ENCODE results near the gene MAGED1. TPM values are rescaled to one million over a fixed set of nuclear protein-coding genes. Genes with fewer than 3 reads are reported as not detected.

Gene MAGED1
- total and polyA plus RNA-seq, 2 donors (not counting 1 experiment from before 2014, with no cell fraction given): 72.0 to 390 TPM

- H3K79me2 ChIP-seq (ENCODE audit: control insufficient read depth, insufficient read depth, low read length): no peaks in the 10 kb centered on the region
- TF ChIP-seq, protein P1, sequence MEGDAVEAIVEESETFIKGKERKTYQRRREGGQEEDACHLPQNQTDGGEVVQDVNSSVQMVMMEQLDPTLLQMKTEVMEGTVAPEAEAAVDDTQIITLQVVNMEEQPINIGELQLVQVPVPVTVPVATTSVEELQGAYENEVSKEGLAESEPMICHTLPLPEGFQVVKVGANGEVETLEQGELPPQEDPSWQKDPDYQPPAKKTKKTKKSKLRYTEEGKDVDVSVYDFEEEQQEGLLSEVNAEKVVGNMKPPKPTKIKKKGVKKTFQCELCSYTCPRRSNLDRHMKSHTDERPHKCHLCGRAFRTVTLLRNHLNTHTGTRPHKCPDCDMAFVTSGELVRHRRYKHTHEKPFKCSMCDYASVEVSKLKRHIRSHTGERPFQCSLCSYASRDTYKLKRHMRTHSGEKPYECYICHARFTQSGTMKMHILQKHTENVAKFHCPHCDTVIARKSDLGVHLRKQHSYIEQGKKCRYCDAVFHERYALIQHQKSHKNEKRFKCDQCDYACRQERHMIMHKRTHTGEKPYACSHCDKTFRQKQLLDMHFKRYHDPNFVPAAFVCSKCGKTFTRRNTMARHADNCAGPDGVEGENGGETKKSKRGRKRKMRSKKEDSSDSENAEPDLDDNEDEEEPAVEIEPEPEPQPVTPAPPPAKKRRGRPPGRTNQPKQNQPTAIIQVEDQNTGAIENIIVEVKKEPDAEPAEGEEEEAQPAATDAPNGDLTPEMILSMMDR (conservative IDR thresholded peaks at IDR 0.05 in 1 of 2, IDR thresholded peaks at IDR 0.05 in 1 of 2; ENCODE audit: low read depth in 1 of 2, low read length in 2 of 2): no peak
- TF ChIP-seq EZH2 (IDR thresholded peaks at IDR 0.05; ENCODE audit: low read length, missing control alignments): no peak
- no peaks in the 10 kb centered on the region for H4K20me1 ChIP-seq (ENCODE audit: control insufficient read depth, extremely low read depth, insufficient read depth, low read length)
- no peaks in the 10 kb centered on the region for H3K36me3 ChIP-seq (ENCODE audit: control insufficient read depth, insufficient read depth, low read length)
- H3K27me3 ChIP-seq (ENCODE audit: control insufficient read depth, insufficient read depth, low read length): no peaks in the 10 kb centered on the region
- H3K4me2 ChIP-seq (ENCODE audit: extremely low read depth, insufficient read depth, low read length): no peak overlapping the region
- no peak overlapping the region for H3K27ac ChIP-seq (ENCODE audit: insufficient read depth, low read length)
- no peak overlapping the region for H2AFZ ChIP-seq (ENCODE audit: low read length)
- no peaks in the 10 kb centered on the region for H3K9me3 ChIP-seq (ENCODE audit: control insufficient read depth, insufficient read depth, low read depth, low read length)
- no peak for DNase-seq (ENCODE audit: low read depth in 2 of 2)
- no peak overlapping the region for H3K4me3 ChIP-seq (replicated peaks in 1 of 4; ENCODE audit: control extremely low read depth in 1 of 4, insufficient read depth in 1 of 4, low read depth in 3 of 4, low read length in 4 of 4)
- no peaks in the 10 kb centered on the region for H3K4me1 ChIP-seq (ENCODE audit: control insufficient read depth, extremely low read depth, insufficient read depth, low read length)
- H3K9ac ChIP-seq (ENCODE audit: insufficient read depth, low read length): no peak overlapping the region
These were observed 23.1 kb upstream of the MAGED1 start for GRCh38 chrX:51870354-51870753.

- Histone ChIP-seq H3K9me3 (ENCODE audit: control insufficient read depth, insufficient read depth, low read depth, low read length) (no peaks in the 10 kb centered on the region), H3K4me3 (replicated peaks in 1 of 4; ENCODE audit: control extremely low read depth in 1 of 4, insufficient read depth in 1 of 4, low read depth in 3 of 4, low read length in 4 of 4) (no peak overlapping the region), H2AFZ (ENCODE audit: low read length) (no peak overlapping the region), H3K27me3 (ENCODE audit: control insufficient read depth, insufficient read depth, low read length) (no peaks in the 10 kb centered on the region), H3K27ac (ENCODE audit: insufficient read depth, low read length) (no peak overlapping the region), H3K4me1 (ENCODE audit: control insufficient read depth, extremely low read depth, insufficient read depth, low read length) (no peaks in the 10 kb centered on the region), H4K20me1 (ENCODE audit: control insufficient read depth, extremely low read depth, insufficient read depth, low read length) (no peaks in the 10 kb centered on the region), H3K9ac (ENCODE audit: insufficient read depth, low read length) (no peak overlapping the region), H3K4me2 (ENCODE audit: extremely low read depth, insufficient read depth, low read length) (no peak overlapping the region), H3K79me2 (ENCODE audit: control insufficient read depth, insufficient read depth, low read length) (no peaks in the 10 kb centered on the region), H3K36me3 (ENCODE audit: control insufficient read depth, insufficient read depth, low read length) (no peaks in the 10 kb centered on the region)
- no peak for TF ChIP-seq EZH2 (IDR thresholded peaks at IDR 0.05; ENCODE audit: low read length, missing control alignments)
- TF ChIP-seq, protein P1 (conservative IDR thresholded peaks at IDR 0.05 in 1 of 2, IDR thresholded peaks at IDR 0.05 in 1 of 2; ENCODE audit: low read depth in 1 of 2, low read length in 2 of 2): no peak
- DNase-seq (ENCODE audit: low read depth in 2 of 2): no peak
These were observed 19.3 kb upstream of the MAGED1 start for GRCh38 chrX:51874123-51874522.

DNA sequence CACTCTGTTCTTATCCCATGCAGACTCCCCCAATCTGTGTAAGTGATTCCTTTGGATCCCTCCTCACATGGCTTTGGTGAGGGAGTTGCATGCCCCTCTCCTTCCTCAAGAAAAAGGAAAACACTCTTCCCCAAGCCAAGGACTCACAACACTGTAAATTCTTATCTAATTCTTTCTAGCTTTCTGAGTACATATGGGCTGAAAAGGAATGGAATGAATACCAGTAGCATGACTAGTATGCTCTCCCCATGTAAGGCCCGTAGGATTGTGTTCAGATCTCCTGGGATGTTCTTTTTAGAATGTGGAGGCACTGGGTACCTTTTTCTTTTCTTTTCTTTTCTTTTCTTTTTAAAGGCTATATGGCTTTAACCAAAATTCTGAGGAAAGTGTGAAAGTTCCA lies 17.0 kb upstream of the MAGED1 start:
- no peak overlapping the region for H3K9ac ChIP-seq (ENCODE audit: insufficient read depth, low read length)
- H3K36me3 ChIP-seq (ENCODE audit: control insufficient read depth, insufficient read depth, low read length): no peaks in the 10 kb centered on the region
- TF ChIP-seq, protein P1 (conservative IDR thresholded peaks at IDR 0.05 in 1 of 2, IDR thresholded peaks at IDR 0.05 in 1 of 2; ENCODE audit: low read depth in 1 of 2, low read length in 2 of 2): no peak
- TF ChIP-seq EZH2 (IDR thresholded peaks at IDR 0.05; ENCODE audit: low read length, missing control alignments): no peak
- no peak overlapping the region for H3K27ac ChIP-seq (ENCODE audit: insufficient read depth, low read length)
- H2AFZ ChIP-seq (ENCODE audit: low read length): no peak overlapping the region
- H3K4me3 ChIP-seq (replicated peaks in 1 of 4; ENCODE audit: control extremely low read depth in 1 of 4, insufficient read depth in 1 of 4, low read depth in 3 of 4, low read length in 4 of 4): no peak overlapping the region
- H3K79me2 ChIP-seq (ENCODE audit: control insufficient read depth, insufficient read depth, low read length): no peaks in the 10 kb centered on the region
- no peak overlapping the region for H3K4me2 ChIP-seq (ENCODE audit: extremely low read depth, insufficient read depth, low read length)
- H3K27me3 ChIP-seq (ENCODE audit: control insufficient read depth, insufficient read depth, low read length): no peaks in the 10 kb centered on the region
- peak; percentile 18 to 79 for DNase-seq (ENCODE audit: low read depth in 2 of 2)
- H3K9me3 ChIP-seq (ENCODE audit: control insufficient read depth, insufficient read depth, low read depth, low read length): no peaks in the 10 kb centered on the region
- no peaks in the 10 kb centered on the region for H4K20me1 ChIP-seq (ENCODE audit: control insufficient read depth, extremely low read depth, insufficient read depth, low read length)
- H3K4me1 ChIP-seq (ENCODE audit: control insufficient read depth, extremely low read depth, insufficient read depth, low read length): no peaks in the 10 kb centered on the region
